ENCODE results near the gene SEH1L.

The SEH1L gene

GRCh38 chr18:13022644-13023043 is 74.8 kb downstream of the SEH1L start:
- H3K4me3 ChIP-seq (ENCODE audit: low read depth, low read length): no peak overlapping the region
- peaks cover 57 to 75% of the 10 kb centered on the region in 2 experiments for H3K36me3 ChIP-seq (ENCODE audit: control insufficient read depth in 2 of 2, insufficient read depth in 1 of 2, low read length in 2 of 2)
- ChIA-PET POLR2A (no interaction called here), CTCF (interaction anchor here (0.6 kb wide), 1 partner anchor 28 kb away, joined by 5 read pairs; no protein-coding TSS in a partner anchor)
- H3K4me1 ChIP-seq (ENCODE audit: control insufficient read depth, insufficient read depth, low read length): no peaks in the 10 kb centered on the region
- H3K27ac ChIP-seq (ENCODE audit: extremely low read depth, low read depth, low read length): no peak overlapping the region
- TF ChIP-seq KLF10 (tag by site-specific recombination; IDR thresholded peaks at IDR 0.05) (no peak), ZNF248 (tag by site-specific recombination; IDR thresholded peaks at IDR 0.05) (peak; percentile 99)
- no peaks in the 10 kb centered on the region for H3K9me3 ChIP-seq (ENCODE audit: control insufficient read depth, insufficient read depth, low read depth, low read length)

DNA sequence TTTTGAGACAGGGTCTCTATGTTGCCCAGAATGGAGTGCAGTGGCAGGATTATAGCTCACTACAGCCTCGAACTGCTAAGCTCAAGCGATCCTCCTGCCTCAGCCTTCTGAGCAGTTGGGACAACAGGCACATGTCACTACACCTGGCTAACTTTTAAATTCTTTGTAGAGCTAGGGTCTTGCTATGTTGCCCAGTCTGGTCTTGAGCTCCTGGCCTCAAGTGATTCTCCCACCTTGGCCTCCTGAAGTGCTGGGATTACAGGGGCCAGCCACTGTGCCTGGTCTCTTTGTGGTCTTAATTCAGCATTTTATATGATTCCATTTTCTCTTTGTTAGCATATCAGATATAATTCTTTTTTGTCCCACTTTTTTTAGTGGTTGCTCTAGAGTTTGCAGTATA is 77.4 kb downstream of the SEH1L start:
- Histone ChIP-seq H3K4me3 (ENCODE audit: low read depth, low read length) (no peak overlapping the region), H3K9me3 (ENCODE audit: control insufficient read depth, insufficient read depth, low read depth, low read length) (no peaks in the 10 kb centered on the region), H3K36me3 (ENCODE audit: control insufficient read depth in 2 of 2, insufficient read depth in 1 of 2, low read length in 2 of 2) (peaks cover 55% of the 10 kb centered on the region in 2 experiments), H3K4me1 (ENCODE audit: control insufficient read depth, insufficient read depth, low read length) (no peaks in the 10 kb centered on the region), H3K27ac (ENCODE audit: extremely low read depth, low read depth, low read length) (no peak overlapping the region)
- ChIA-PET POLR2A (no interaction called here), CTCF (interaction anchor here (0.7 kb wide), 1 partner anchor 138 kb away, joined by 7 read pairs; no protein-coding TSS in a partner anchor)
- TF ChIP-seq, protein P1, sequence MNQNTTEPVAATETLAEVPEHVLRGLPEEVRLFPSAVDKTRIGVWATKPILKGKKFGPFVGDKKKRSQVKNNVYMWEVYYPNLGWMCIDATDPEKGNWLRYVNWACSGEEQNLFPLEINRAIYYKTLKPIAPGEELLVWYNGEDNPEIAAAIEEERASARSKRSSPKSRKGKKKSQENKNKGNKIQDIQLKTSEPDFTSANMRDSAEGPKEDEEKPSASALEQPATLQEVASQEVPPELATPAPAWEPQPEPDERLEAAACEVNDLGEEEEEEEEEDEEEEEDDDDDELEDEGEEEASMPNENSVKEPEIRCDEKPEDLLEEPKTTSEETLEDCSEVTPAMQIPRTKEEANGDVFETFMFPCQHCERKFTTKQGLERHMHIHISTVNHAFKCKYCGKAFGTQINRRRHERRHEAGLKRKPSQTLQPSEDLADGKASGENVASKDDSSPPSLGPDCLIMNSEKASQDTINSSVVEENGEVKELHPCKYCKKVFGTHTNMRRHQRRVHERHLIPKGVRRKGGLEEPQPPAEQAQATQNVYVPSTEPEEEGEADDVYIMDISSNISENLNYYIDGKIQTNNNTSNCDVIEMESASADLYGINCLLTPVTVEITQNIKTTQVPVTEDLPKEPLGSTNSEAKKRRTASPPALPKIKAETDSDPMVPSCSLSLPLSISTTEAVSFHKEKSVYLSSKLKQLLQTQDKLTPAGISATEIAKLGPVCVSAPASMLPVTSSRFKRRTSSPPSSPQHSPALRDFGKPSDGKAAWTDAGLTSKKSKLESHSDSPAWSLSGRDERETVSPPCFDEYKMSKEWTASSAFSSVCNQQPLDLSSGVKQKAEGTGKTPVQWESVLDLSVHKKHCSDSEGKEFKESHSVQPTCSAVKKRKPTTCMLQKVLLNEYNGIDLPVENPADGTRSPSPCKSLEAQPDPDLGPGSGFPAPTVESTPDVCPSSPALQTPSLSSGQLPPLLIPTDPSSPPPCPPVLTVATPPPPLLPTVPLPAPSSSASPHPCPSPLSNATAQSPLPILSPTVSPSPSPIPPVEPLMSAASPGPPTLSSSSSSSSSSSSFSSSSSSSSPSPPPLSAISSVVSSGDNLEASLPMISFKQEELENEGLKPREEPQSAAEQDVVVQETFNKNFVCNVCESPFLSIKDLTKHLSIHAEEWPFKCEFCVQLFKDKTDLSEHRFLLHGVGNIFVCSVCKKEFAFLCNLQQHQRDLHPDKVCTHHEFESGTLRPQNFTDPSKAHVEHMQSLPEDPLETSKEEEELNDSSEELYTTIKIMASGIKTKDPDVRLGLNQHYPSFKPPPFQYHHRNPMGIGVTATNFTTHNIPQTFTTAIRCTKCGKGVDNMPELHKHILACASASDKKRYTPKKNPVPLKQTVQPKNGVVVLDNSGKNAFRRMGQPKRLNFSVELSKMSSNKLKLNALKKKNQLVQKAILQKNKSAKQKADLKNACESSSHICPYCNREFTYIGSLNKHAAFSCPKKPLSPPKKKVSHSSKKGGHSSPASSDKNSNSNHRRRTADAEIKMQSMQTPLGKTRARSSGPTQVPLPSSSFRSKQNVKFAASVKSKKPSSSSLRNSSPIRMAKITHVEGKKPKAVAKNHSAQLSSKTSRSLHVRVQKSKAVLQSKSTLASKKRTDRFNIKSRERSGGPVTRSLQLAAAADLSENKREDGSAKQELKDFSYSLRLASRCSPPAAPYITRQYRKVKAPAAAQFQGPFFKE (tag by site-specific recombination; IDR thresholded peaks at IDR 0.05; ENCODE audit: borderline replicate concordance): no peak
- TF ChIP-seq PRDM6 (tag by site-specific recombination; IDR thresholded peaks at IDR 0.05) (no peak), ZFP37 (tag by site-specific recombination; IDR thresholded peaks at IDR 0.05) (no peak), KLF17 (tag by site-specific recombination; IDR thresholded peaks at IDR 0.05) (no peak), ZNF174 (tag by site-specific recombination; IDR thresholded peaks at IDR 0.05) (no peak), ZNF121 (tag by site-specific recombination; IDR thresholded peaks at IDR 0.05) (peak; percentile 32; the same call in 1 of the 2 replicates)

- CTCF ChIA-PET: interaction anchor here (0.6 kb wide), 1 partner anchor 305 kb away, joined by 6 read pairs; no protein-coding TSS in a partner anchor
- no peak overlapping the region for H3K27ac ChIP-seq (ENCODE audit: extremely low read depth, low read depth, low read length)
- no peaks in the 10 kb centered on the region for H3K9me3 ChIP-seq (ENCODE audit: control insufficient read depth, insufficient read depth, low read depth, low read length)
- H3K4me3 ChIP-seq (ENCODE audit: low read depth, low read length): no peak overlapping the region
- H3K4me1 ChIP-seq (ENCODE audit: control insufficient read depth, insufficient read depth, low read length): no peaks in the 10 kb centered on the region
- POLR2A ChIA-PET: no interaction called here
- TF ChIP-seq ZNF747 (tag by site-specific recombination; IDR thresholded peaks at IDR 0.05): no peak
- no peak for TF ChIP-seq ZNF175 (tag by site-specific recombination; IDR thresholded peaks at IDR 0.05)
- no peak for TF ChIP-seq ZNF510 (tag by site-specific recombination; IDR thresholded peaks at IDR 0.05; ENCODE audit: insufficient replicate concordance)
- TF ChIP-seq ZSCAN23 (tag by site-specific recombination; IDR thresholded peaks at IDR 0.05): no peak
- no peak for TF ChIP-seq ZNF664 (tag by site-specific recombination; IDR thresholded peaks at IDR 0.05)
- TF ChIP-seq ZNF530 (tag by site-specific recombination; IDR thresholded peaks at IDR 0.05; ENCODE audit: low read depth): no peak
- H3K36me3 ChIP-seq (ENCODE audit: control insufficient read depth in 2 of 2, insufficient read depth in 1 of 2, low read length in 2 of 2): peaks cover 42 to 55% of the 10 kb centered on the region in 2 experiments
Measured at GRCh38 chr18:13026583-13027270, 78.9 kb downstream of the SEH1L start.

Measured in HEK293 (cell line).